Coronary artery (tissue), 2 donors: Measurements from ENCODE around the gene UROS.

ENCODE experiments used
- DNase-seq: peaks from one replicate; pipeline ENCODE4 v3.0.0-alpha.2; 2017; ENCODE audit warnings: low spot score
- H3K27ac ChIP-seq, 2 donors: fragments of 200-600 bp; sonication (generic); one replicate each; pipeline ENCODE4 v1.5.1; 2016 to 2019
- H3K4me3 ChIP-seq: fragments of 200-600 bp; sonication (generic); 2 replicates; pipeline ENCODE4 v1.5.1; 2016; ENCODE audit warnings: mild to moderate bottlenecking, moderate library complexity
- TF ChIP-seq, protein P1 (sequence below): fragments of 200-600 bp; sonication (generic); IDR thresholded peaks from one replicate; pipeline ENCODE4 v1.5.1; 2019; ENCODE audit warnings: antibody characterized with exemption

Gene UROS

DNA sequence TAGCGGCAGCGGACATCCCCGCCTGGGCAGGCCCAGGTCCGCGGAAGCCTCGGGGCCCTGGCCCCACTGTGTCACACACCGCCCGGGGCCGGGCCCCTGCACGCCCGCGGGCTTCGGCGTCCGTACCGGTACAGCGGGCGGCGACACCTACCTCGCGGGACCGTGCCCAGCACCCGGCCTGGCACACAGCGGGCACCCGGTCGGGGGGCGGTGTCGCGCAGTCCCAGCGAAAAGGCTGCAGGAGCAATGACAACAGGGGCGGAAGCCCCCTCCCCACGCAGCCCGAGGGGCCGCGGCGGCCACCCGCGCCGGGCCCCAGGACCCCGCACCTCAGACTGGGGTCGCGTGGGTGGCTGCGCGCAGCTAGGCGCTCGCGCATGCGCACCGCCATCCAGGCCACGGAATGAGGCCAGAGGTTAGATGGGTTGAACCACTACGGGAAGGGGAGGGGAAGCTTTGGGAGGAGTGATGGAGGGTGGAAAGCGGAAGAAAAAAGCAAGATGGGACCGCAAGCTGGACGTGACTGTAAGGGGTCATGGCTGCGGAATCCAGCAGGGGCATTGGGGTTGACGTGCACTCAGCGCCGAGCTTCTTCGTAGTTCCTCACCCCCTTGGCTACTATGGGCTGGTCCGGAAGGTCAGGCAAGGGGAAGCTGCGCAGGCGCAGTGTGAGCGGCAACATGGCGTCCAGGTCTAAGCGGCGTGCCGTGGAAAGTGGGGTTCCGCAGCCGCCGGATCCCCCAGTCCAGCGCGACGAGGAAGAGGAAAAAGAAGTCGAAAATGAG is at the start of gene UROS, which contains the start of gene BCCIP:
Gene UROS (minus strand): TSS at position 381 of the 785 bp plus-strand sequence. CDS start 6,759 bp downstream, outside the sequence.
Gene BCCIP (plus strand): TSS at position 669 of the 785 bp plus-strand sequence. CDS start 12 bp downstream, at position 681.
- TF ChIP-seq, protein P1, sequence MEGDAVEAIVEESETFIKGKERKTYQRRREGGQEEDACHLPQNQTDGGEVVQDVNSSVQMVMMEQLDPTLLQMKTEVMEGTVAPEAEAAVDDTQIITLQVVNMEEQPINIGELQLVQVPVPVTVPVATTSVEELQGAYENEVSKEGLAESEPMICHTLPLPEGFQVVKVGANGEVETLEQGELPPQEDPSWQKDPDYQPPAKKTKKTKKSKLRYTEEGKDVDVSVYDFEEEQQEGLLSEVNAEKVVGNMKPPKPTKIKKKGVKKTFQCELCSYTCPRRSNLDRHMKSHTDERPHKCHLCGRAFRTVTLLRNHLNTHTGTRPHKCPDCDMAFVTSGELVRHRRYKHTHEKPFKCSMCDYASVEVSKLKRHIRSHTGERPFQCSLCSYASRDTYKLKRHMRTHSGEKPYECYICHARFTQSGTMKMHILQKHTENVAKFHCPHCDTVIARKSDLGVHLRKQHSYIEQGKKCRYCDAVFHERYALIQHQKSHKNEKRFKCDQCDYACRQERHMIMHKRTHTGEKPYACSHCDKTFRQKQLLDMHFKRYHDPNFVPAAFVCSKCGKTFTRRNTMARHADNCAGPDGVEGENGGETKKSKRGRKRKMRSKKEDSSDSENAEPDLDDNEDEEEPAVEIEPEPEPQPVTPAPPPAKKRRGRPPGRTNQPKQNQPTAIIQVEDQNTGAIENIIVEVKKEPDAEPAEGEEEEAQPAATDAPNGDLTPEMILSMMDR: no peak
- H3K27ac ChIP-seq: peak within 1 kb of the TSS; percentile 81 to 94
- DNase-seq: peak; percentile 91
- peak within 1 kb of the TSS; percentile 88 for H3K4me3 ChIP-seq

DNA sequence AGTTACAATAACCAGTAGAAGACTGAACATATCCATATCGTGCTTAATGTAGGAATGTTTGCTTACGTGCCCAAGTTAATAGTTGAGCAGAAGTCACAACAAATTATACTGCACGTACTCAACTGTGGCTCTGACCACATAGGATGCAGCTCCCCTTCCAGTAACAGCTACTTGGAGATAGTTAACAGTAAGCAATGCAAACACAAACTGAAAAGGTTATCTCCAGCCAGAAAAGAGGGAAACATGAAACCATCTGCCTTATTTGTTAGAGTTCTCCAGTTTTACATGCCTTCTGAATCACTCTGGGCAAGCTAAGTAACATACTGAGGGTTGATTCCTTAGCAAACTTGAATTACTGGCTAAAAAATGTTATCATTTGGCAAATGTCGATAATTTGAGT is 48.3 kb upstream of the UROS start:
- Histone ChIP-seq H3K4me3 (no peak overlapping the region), H3K27ac (no peak overlapping the region)
- no peak for DNase-seq
- TF ChIP-seq, protein P1: no peak

- DNase-seq: no peak
- TF ChIP-seq, protein P1: peak; percentile 51
- Histone ChIP-seq H3K27ac (no peak overlapping the region), H3K4me3 (no peak overlapping the region)
Observed at GRCh38 chr10:125868372-125868975, 45.4 kb upstream of the UROS start.

DNA sequence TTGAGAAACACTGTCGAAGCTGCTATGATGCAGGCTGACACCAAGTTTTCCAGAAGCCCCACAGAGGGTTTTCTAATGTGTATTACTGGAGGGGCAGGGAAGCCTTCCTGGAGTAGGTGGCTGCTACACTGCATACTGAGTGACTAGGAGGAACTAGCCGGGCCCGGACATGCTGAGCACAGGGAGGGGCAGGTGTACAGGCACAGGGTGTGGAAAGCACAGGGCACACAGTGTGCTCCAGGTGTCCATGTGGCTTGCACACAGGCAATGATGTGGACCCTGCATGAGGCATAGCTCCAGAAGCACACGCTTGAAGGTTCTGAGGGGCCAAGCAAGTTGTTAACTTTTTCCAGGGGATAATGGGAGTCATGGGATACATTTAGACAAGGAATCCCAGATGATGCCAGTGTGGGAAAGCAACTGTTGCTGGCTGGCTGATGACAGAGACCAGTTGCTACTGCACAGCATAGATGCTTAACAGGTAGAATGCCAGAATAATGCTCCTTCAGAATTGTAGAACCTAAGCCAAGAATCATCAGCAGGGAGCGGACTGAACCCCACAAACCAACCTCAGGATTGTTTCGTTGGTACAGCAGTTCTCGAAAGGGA is 43.5 kb upstream of the UROS start:
- Histone ChIP-seq H3K4me3 (no peak overlapping the region), H3K27ac (no peak overlapping the region)
- DNase-seq: no peak
- TF ChIP-seq, protein P1: no peak

- no peak overlapping the region for H3K27ac ChIP-seq
- no peak for DNase-seq
- no peak overlapping the region for H3K4me3 ChIP-seq
- TF ChIP-seq, protein P1: no peak
Observed at GRCh38 chr10:125865120-125865519, 42.1 kb upstream of the UROS start.

DNA sequence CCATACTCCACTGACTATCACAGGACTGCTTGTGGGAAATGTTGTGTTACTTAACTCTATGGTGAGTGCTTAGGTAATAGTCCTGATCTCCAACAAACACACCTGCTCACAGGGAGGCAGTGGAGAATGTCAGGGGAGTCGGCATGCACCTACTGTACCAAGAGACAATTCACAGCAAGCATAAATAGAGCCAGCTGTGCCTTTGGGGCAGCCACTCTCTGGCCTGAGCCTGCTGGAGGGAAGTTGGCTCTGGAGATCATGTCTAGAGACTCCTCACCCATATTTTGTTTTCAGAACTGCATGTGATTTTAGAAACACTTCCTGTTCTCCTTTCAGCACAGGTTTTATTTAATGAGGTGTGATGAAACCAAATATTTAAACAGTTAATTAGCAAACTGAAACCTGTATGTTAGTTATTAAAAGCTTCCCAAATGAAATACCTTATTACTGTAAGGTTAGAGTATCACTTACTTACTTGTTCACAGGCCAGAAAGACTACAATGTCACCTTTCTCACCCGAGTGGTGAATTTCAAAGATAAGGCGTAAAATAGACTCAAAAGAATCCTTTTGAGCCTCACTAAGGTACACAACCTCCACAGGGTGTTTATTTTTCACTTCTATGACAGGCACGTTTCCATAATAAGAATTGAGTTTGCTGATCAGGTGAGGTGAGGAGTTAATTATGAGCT is 36.2 kb upstream of the UROS start:
- TF ChIP-seq, protein P1: no peak
- Histone ChIP-seq H3K4me3 (no peak overlapping the region), H3K27ac (no peak overlapping the region)
- no peak for DNase-seq
